HEK293 (cell line): ENCODE results near the gene UGT1A3.

Experiments
- CTCF ChIA-PET: fragments of 350-600 bp; formaldehyde crosslinking; extraction: SDS; loops from one replicate; lab custom pipeline; 2021; ENCODE audit warnings: antibody characterized with exemption; lab: Yijun Ruan, JAX
- POLR2A ChIA-PET: fragments of 300-600 bp; formaldehyde crosslinking; extraction: SDS; loops from one replicate; lab custom pipeline; 2020; ENCODE audit warnings: antibody characterized with exemption, inconsistent platforms; lab: Yijun Ruan, JAX
- H3K27ac ChIP-seq: fragments of 200-500 bp; sonication (Bioruptor generic); 2 replicates; pipeline ENCODE4 v1.5.1; 2014; ENCODE audit warnings: low read depth, low read length, control low read depth, inconsistent platforms; ENCODE audit errors: extremely low read depth
- H3K36me3 ChIP-seq, 2 experiments: fragments of 200-500 bp in 1 of 2; sonication (Bioruptor generic) in 1 of 2; 1 replicate in 1 of 2; 2 replicates in 1 of 2; pipeline ENCODE4 v1.5.1; 2014 to 2017; ENCODE audit warnings: inconsistent platforms in 2 of 2, low read length in 2 of 2; ENCODE audit not compliant: control insufficient read depth in 2 of 2, insufficient read depth in 1 of 2
- H3K4me1 ChIP-seq: fragments of 200-500 bp; sonication (Bioruptor generic); 2 replicates; pipeline ENCODE4 v1.5.1; 2014; ENCODE audit warnings: mild to moderate bottlenecking, low read length, inconsistent platforms; ENCODE audit not compliant: control insufficient read depth, insufficient read depth
- H3K4me3 ChIP-seq: 2 replicates; pipeline ENCODE4 v1.5.1; 2011; ENCODE audit warnings: low read depth, mild to moderate bottlenecking, control low read depth, low read length, moderate library complexity
- H3K9me3 ChIP-seq: fragments of 200-500 bp; sonication (Bioruptor generic); 2 replicates; pipeline ENCODE4 v1.5.1; 2014; ENCODE audit warnings: low read depth, low read length, inconsistent platforms; ENCODE audit not compliant: control insufficient read depth, insufficient read depth
- EGR2 ChIP-seq: fragments of 450-650 bp; formaldehyde crosslinking; IDR thresholded peaks from 2 replicates; pipeline ENCODE4 v1.5.1; 2016; ENCODE audit warnings: low read depth, missing biosample characterization, missing genetic modification characterization
- GLI4 ChIP-seq: fragments of 450-650 bp; formaldehyde crosslinking; IDR thresholded peaks from 2 replicates; pipeline ENCODE4 v1.5.1; 2016; ENCODE audit warnings: missing biosample characterization, missing genetic modification characterization
- KLF1 ChIP-seq: fragments of 450-650 bp; formaldehyde crosslinking; IDR thresholded peaks from 2 replicates; pipeline ENCODE4 v1.5.1; 2016; ENCODE audit warnings: missing biosample characterization, missing genetic modification characterization
- KLF7 ChIP-seq: fragments of 450-650 bp; formaldehyde crosslinking; IDR thresholded peaks from 2 replicates; pipeline ENCODE4 v1.5.1; 2016; ENCODE audit warnings: missing biosample characterization, missing genetic modification characterization, borderline replicate concordance
- OSR2 ChIP-seq: fragments of 450-650 bp; formaldehyde crosslinking; IDR thresholded peaks from 2 replicates; pipeline ENCODE4 v1.5.1; 2016; ENCODE audit warnings: missing biosample characterization, missing genetic modification characterization
- OVOL3 ChIP-seq: fragments of 450-650 bp; formaldehyde crosslinking; IDR thresholded peaks from 2 replicates; pipeline ENCODE4 v1.5.1; 2016; ENCODE audit warnings: missing biosample characterization, missing genetic modification characterization
- ZBTB21 ChIP-seq: fragments of 450-650 bp; formaldehyde crosslinking; IDR thresholded peaks from 2 replicates; pipeline ENCODE4 v1.5.1; 2017; ENCODE audit warnings: missing biosample characterization, missing genetic modification characterization
- ZBTB8A ChIP-seq: fragments of 450-650 bp; formaldehyde crosslinking; IDR thresholded peaks from 2 replicates; pipeline ENCODE4 v1.5.1; 2016; ENCODE audit warnings: missing biosample characterization, missing genetic modification characterization
- ZFHX2 ChIP-seq: fragments of 450-650 bp; formaldehyde crosslinking; conservative IDR thresholded peaks from 2 replicates; pipeline ENCODE4 v1.5.1; 2016; ENCODE audit warnings: missing biosample characterization, missing genetic modification characterization
- ZIC2 ChIP-seq: fragments of 450-650 bp; formaldehyde crosslinking; IDR thresholded peaks from 2 replicates; pipeline ENCODE4 v1.5.1; 2016; ENCODE audit warnings: missing biosample characterization, missing genetic modification characterization
- ZNF114 ChIP-seq: fragments of 450-650 bp; formaldehyde crosslinking; IDR thresholded peaks from 2 replicates; pipeline ENCODE4 v1.5.0; 2017; ENCODE audit warnings: missing biosample characterization, missing genetic modification characterization
- ZNF146 ChIP-seq: fragments of 450-650 bp; formaldehyde crosslinking; IDR thresholded peaks from 2 replicates; pipeline ENCODE4 v1.5.1; 2016; ENCODE audit warnings: missing biosample characterization, missing genetic modification characterization
- ZNF155 ChIP-seq: fragments of 450-650 bp; formaldehyde crosslinking; IDR thresholded peaks from 2 replicates; pipeline ENCODE4 v1.5.1; 2016; ENCODE audit warnings: missing biosample characterization, missing genetic modification characterization
- ZNF19 ChIP-seq: fragments of 450-650 bp; formaldehyde crosslinking; IDR thresholded peaks from 2 replicates; pipeline ENCODE4; 2016; ENCODE audit warnings: missing biosample characterization, missing genetic modification characterization, low read depth
- ZNF302 ChIP-seq: fragments of 450-650 bp; formaldehyde crosslinking; IDR thresholded peaks from 2 replicates; pipeline ENCODE4 v1.5.1; 2016; ENCODE audit warnings: missing biosample characterization, missing genetic modification characterization, low read depth
- ZNF561 ChIP-seq: fragments of 450-650 bp; IDR thresholded peaks from 2 replicates; pipeline ENCODE4 v1.5.1; 2018; ENCODE audit warnings: missing biosample characterization, missing genetic modification characterization, borderline replicate concordance
- ZNF76 ChIP-seq: fragments of 450-650 bp; formaldehyde crosslinking; IDR thresholded peaks from 2 replicates; pipeline ENCODE4; 2016; ENCODE audit warnings: low read depth, missing biosample characterization, missing genetic modification characterization, borderline replicate concordance
- TF ChIP-seq, protein P1 (sequence below): fragments of 450-650 bp; formaldehyde crosslinking; IDR thresholded peaks from 2 replicates; pipeline ENCODE4 v1.5.1; 2016; ENCODE audit warnings: missing biosample characterization, missing genetic modification characterization, borderline replicate concordance
- TF ChIP-seq, protein P2 (sequence below): fragments of 450-650 bp; formaldehyde crosslinking; IDR thresholded peaks from 2 replicates; pipeline ENCODE4 v1.5.1; 2017; ENCODE audit warnings: missing biosample characterization, missing genetic modification characterization
- TF ChIP-seq, protein P3 (sequence below): fragments of 450-650 bp; formaldehyde crosslinking; IDR thresholded peaks from 2 replicates; pipeline ENCODE4 v1.5.1; 2017; ENCODE audit warnings: missing biosample characterization, mild to moderate bottlenecking, missing genetic modification characterization, moderate library complexity
- TF ChIP-seq, protein P4 (sequence below): fragments of 450-650 bp; formaldehyde crosslinking; optimal IDR thresholded peaks from 2 replicates; pipeline ENCODE3; 2016; ENCODE audit warnings: missing biosample characterization, mild to moderate bottlenecking, missing genetic modification characterization
- TF ChIP-seq, protein P5 (sequence below): fragments of 450-650 bp; IDR thresholded peaks from 2 replicates; pipeline ENCODE4 v1.5.1; 2018; ENCODE audit warnings: missing biosample characterization, mild to moderate bottlenecking, missing genetic modification characterization

Gene UGT1A3

DNA sequence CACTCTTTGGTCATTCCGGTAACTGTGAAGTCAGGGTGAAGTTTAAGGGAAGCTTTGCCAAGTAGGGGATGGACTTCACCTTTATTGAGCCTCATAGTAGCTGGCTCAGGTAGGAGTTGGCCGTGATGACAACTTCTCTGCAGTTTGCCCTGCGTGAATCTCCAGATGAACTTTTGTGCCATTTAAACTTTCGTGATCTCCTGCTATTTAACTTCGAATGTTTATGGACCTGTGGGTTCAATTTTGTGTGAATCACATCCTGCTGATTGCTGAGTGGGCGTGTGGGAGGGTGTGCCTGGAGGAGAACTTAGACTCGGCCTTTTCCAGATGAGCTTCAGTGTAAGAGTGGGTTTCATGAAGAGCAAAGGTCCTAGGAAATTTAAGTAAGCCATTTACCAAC lies 35.4 kb downstream of the UGT1A3 start:
- H3K36me3 ChIP-seq: no peaks in the 10 kb centered on the region
- H3K27ac ChIP-seq: no peak overlapping the region
- no peaks in the 10 kb centered on the region for H3K4me1 ChIP-seq
- no peak overlapping the region for H3K4me3 ChIP-seq
- TF ChIP-seq EGR2 (tag by site-specific recombination): peak; percentile 68
- TF ChIP-seq ZNF19 (tag by site-specific recombination): no peak
- no peak for TF ChIP-seq ZIC2 (tag by site-specific recombination)
- TF ChIP-seq, protein P1, sequence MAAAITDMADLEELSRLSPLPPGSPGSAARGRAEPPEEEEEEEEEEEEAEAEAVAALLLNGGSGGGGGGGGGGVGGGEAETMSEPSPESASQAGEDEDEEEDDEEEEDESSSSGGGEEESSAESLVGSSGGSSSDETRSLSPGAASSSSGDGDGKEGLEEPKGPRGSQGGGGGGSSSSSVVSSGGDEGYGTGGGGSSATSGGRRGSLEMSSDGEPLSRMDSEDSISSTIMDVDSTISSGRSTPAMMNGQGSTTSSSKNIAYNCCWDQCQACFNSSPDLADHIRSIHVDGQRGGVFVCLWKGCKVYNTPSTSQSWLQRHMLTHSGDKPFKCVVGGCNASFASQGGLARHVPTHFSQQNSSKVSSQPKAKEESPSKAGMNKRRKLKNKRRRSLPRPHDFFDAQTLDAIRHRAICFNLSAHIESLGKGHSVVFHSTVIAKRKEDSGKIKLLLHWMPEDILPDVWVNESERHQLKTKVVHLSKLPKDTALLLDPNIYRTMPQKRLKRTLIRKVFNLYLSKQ (tag by site-specific recombination): no peak
- peak; percentile 77 for TF ChIP-seq ZFHX2 (tag by site-specific recombination)
- no peak for TF ChIP-seq KLF7 (tag by site-specific recombination)
- ChIA-PET POLR2A (no interaction called here), CTCF (no interaction called here)
- H3K9me3 ChIP-seq: no peaks in the 10 kb centered on the region

DNA sequence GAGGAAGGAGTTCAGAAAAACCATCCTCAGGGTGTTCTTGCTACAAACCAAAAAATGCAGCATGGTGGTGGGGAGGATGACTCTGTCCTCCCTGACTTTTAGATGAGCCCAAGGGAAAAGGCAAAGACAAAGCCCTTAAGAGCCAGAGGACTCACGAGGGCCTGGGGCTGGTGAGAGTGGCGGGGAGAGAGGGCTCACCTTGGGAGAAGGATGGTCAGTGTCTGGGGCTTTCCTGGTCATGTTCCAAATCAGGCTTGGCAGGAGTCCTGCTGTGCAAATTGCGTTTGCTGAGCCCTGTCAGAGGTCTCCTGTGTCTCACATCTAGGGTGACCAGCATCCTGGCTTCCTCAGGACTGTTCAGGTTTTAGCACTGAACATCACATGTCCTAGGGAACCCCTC lies 35.9 kb downstream of the UGT1A3 start:
- no peaks in the 10 kb centered on the region for H3K36me3 ChIP-seq
- ChIA-PET CTCF (no interaction called here), POLR2A (no interaction called here)
- no peaks in the 10 kb centered on the region for H3K9me3 ChIP-seq
- H3K4me1 ChIP-seq: no peaks in the 10 kb centered on the region
- TF ChIP-seq, protein P2, sequence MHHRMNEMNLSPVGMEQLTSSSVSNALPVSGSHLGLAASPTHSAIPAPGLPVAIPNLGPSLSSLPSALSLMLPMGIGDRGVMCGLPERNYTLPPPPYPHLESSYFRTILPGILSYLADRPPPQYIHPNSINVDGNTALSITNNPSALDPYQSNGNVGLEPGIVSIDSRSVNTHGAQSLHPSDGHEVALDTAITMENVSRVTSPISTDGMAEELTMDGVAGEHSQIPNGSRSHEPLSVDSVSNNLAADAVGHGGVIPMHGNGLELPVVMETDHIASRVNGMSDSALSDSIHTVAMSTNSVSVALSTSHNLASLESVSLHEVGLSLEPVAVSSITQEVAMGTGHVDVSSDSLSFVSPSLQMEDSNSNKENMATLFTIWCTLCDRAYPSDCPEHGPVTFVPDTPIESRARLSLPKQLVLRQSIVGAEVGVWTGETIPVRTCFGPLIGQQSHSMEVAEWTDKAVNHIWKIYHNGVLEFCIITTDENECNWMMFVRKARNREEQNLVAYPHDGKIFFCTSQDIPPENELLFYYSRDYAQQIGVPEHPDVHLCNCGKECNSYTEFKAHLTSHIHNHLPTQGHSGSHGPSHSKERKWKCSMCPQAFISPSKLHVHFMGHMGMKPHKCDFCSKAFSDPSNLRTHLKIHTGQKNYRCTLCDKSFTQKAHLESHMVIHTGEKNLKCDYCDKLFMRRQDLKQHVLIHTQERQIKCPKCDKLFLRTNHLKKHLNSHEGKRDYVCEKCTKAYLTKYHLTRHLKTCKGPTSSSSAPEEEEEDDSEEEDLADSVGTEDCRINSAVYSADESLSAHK (tag by site-specific recombination): no peak
- TF ChIP-seq ZBTB8A (tag by site-specific recombination) (no peak), GLI4 (tag by site-specific recombination) (no peak), ZBTB21 (tag by site-specific recombination) (no peak), ZNF561 (tag by site-specific recombination) (no peak), ZNF19 (tag by site-specific recombination) (no peak), ZNF302 (tag by site-specific recombination) (no peak), ZNF146 (tag by site-specific recombination) (no peak)
- TF ChIP-seq, protein P3, sequence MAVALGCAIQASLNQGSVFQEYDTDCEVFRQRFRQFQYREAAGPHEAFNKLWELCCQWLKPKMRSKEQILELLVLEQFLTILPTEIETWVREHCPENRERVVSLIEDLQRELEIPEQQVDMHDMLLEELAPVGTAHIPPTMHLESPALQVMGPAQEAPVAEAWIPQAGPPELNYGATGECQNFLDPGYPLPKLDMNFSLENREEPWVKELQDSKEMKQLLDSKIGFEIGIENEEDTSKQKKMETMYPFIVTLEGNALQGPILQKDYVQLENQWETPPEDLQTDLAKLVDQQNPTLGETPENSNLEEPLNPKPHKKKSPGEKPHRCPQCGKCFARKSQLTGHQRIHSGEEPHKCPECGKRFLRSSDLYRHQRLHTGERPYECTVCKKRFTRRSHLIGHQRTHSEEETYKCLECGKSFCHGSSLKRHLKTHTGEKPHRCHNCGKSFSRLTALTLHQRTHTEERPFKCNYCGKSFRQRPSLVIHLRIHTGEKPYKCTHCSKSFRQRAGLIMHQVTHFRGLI (tag by site-specific recombination): no peak
- TF ChIP-seq, protein P4, sequence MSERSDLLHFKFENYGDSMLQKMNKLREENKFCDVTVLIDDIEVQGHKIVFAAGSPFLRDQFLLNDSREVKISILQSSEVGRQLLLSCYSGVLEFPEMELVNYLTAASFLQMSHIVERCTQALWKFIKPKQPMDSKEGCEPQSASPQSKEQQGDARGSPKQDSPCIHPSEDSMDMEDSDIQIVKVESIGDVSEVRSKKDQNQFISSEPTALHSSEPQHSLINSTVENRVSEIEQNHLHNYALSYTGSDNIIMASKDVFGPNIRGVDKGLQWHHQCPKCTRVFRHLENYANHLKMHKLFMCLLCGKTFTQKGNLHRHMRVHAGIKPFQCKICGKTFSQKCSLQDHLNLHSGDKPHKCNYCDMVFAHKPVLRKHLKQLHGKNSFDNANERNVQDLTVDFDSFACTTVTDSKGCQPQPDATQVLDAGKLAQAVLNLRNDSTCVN (tag by site-specific recombination): no peak
- H3K27ac ChIP-seq: no peak overlapping the region
- no peak overlapping the region for H3K4me3 ChIP-seq

DNA sequence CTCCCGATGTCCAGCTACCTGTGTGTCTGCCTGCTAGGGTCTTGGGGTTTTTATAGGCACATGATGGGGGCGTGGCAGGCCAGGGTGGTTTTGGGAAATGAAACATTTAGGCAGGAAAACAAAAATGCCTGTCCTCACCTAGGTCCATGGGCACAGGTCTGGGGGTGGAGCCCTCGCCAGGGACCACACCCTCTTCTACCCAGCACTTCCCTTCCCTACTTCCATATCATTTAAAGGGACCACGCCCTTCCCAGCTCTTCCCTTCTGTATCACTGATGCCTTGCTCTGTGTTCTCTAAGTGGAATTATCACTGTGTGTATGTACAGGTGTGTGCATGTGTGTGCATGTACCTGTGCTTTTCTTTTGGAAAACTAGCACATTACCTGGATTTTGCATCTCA lies 37.6 kb downstream of the UGT1A3 start:
- POLR2A ChIA-PET: no interaction called here
- H3K4me3 ChIP-seq: no peak overlapping the region
- CTCF ChIA-PET: no interaction called here
- no peak for TF ChIP-seq ZNF155
- TF ChIP-seq KLF1 (tag by site-specific recombination): peak; percentile 10; the same call in 1 of the 2 replicates
- TF ChIP-seq OSR2 (tag by site-specific recombination): no peak
- TF ChIP-seq, protein P5, sequence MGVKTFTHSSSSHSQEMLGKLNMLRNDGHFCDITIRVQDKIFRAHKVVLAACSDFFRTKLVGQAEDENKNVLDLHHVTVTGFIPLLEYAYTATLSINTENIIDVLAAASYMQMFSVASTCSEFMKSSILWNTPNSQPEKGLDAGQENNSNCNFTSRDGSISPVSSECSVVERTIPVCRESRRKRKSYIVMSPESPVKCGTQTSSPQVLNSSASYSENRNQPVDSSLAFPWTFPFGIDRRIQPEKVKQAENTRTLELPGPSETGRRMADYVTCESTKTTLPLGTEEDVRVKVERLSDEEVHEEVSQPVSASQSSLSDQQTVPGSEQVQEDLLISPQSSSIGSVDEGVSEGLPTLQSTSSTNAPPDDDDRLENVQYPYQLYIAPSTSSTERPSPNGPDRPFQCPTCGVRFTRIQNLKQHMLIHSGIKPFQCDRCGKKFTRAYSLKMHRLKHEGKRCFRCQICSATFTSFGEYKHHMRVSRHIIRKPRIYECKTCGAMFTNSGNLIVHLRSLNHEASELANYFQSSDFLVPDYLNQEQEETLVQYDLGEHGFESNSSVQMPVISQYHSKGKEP (tag by site-specific recombination): no peak
- no peak for TF ChIP-seq OVOL3 (tag by site-specific recombination)
- no peak for TF ChIP-seq ZNF114 (tag by site-specific recombination)
- TF ChIP-seq ZNF76 (tag by site-specific recombination): no peak
- H3K9me3 ChIP-seq: no peaks in the 10 kb centered on the region
- no peaks in the 10 kb centered on the region for H3K36me3 ChIP-seq
- no peak overlapping the region for H3K27ac ChIP-seq
- H3K4me1 ChIP-seq: no peaks in the 10 kb centered on the region
